Kidney capillary endothelial cell (primary cell): Measurements from ENCODE around the gene RXYLT1.
"Not testable (repeated sequence)": the region's sequence is repeated elsewhere in the genome, so short reads cannot be mapped to it uniquely, and the experiment has no call there.

ENCODE experiments used
- DNase-seq: peaks from one replicate; pipeline ENCODE4 v3.0.0-alpha.2; 2018; ENCODE audit warnings: low spot score

RXYLT1 gene, protein sequence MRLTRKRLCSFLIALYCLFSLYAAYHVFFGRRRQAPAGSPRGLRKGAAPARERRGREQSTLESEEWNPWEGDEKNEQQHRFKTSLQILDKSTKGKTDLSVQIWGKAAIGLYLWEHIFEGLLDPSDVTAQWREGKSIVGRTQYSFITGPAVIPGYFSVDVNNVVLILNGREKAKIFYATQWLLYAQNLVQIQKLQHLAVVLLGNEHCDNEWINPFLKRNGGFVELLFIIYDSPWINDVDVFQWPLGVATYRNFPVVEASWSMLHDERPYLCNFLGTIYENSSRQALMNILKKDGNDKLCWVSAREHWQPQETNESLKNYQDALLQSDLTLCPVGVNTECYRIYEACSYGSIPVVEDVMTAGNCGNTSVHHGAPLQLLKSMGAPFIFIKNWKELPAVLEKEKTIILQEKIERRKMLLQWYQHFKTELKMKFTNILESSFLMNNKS

DNA sequence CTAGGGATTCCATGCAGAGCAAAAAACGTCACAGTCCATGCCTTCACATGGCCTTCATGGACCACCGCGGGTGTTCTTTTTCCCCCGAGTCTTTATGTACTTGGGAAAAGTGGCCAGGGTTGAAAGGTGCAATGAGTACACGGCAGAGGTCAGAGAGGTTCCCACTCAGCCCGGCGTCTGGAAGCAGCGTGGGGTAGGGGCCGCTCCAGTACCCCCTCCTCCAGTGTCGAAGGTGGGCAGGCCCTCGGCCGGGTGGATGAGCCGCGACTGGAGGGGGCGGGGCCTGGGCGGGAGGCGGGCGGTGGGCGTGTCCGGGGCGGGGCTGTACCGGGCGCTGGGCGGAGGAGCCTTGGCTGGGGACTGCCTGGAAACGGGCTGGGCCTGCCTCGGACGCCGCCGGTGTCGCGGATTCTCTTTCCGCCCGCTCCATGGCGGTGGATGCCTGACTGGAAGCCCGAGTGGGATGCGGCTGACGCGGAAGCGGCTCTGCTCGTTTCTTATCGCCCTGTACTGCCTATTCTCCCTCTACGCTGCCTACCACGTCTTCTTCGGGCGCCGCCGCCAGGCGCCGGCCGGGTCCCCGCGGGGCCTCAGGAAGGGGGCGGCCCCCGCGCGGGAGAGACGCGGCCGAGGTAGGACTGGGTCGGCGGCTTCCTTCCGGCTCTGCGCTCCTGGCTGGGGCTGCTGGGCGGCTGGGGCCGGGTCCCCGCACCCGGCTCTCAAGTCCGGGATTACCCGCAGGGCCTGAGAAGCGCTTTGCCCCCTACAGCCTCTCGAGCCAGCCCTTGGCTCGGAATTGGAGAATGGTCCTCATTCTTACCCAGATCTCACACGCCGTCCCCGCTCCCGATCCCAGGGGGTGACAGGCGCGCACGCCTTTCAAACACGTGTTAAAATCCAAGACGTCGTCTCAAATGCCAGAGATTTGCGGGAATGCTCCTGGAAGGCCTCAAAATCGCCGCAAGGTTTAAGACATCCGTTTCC, at the start of gene RXYLT1:
TSS of gene RXYLT1 (plus strand) at position 412 of the 984 bp plus-strand sequence. CDS start at position 464, 52 bp downstream.
- peak; percentile 69 for DNase-seq

DNA sequence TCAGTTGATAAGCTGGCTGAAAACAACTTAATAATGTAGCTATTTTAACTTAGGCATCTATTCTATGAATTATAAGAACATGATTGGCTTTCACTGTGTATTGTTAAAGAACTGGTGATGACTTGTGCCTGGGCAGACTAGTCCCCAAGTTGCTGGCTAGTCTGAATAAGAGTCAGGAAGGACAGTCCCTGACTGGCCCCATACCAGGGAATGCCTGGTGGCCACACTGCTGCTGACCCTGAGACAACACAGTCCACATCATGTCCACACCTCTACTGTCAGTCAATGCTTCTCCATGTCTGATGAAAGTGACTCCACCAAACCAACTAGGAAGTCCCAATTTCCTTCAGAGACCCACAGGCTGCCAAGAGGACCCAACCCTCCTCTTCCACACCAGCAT, 46.9 kb upstream of the RXYLT1 start:
- not testable (repeated sequence) for DNase-seq

DNA sequence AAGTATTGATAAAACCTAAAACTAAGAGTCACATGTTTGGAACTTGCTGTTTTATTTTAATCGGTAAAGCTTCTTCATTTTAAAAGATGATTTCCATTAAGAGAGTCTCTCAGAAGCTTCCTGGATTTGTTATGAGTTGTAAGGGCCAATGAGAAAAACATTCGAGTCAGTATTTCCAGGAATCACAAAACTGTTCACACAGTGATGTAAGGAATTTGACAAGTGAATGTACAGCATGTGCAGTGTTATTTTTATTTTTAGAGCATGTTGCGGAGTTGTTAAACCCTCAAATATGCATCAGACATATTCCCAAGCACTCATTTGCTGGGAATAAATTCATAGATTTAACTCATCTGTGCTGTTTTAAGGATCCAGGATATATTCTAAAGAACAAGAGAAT, 46.1 kb upstream of the RXYLT1 start:
- DNase-seq = not testable (repeated sequence)

DNA sequence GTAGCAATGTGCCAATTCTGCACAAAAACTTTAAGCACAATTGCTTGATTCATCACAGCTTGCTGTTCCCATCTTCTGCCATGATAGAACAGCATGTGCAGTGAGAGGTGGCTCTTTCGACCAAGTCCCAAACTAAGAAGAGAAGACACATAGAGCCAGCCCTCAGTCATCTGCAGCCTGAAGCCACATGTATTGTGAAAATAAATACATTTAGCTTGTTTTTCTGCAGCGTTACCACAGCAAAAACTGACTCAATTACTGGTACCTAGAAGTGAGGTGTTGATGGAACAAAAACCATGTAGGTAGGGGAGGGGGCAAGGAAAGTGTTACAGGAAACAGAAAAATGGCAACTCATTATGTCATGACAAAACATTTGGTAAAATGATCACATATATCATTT, 39.2 kb upstream of the RXYLT1 start:
- DNase-seq = not testable (repeated sequence)

DNA sequence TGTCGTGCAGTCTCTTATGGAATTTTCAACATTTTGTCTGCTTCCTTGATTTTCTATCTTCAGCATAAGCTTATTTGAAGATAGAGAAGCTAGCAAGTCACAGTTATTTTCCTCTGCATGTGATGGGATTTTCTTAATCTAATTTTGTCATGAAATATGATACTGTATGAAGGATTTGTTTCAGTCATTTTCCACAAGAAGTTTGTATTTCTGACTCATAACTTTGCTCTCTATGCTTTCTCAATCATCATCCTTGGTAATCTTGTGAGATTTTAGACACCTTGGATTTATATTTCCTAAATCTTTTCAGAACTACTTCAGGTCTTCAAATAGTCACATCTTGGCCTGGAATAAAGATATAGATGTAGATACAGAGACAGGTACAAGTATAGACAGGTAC, 38.3 kb upstream of the RXYLT1 start:
- DNase-seq = not testable (repeated sequence)

DNA sequence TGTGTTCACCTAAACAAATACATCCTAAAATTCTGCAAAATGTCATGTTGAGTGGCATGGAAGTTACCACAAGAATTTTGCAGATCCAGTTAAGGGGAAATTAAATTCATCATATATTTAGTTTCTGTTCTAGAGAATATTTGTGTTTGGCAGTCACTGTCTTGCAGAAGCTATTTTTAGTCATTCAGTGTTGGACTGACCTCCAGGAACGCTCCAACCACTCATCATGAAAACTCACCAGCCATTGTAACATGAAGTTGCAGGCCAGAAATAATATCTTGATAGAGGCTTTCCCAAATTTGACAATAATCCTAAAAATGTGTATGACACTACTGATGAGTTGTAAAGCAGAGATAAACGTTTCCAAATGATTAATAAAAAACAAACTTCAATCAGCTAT, 35.6 kb upstream of the RXYLT1 start:
- not testable (repeated sequence) for DNase-seq

DNA sequence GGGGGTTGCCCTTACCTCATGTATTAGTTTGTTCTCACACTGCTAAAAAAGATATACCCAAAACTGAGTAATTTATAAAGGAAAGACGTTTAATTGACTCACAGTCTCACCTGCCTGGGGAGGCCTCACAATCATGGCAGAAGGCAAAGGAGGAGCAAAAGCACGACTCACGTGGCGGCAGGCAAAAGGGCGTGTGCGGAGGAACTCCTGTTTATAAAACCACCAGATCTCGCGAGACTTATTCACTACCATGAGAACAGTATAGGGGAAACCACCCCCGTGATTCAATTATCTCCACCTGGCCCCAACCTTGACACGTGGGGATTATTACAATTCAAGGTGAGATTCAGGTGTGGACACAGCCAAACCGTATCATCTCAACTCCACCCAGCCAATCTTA, 33.2 kb upstream of the RXYLT1 start:
- DNase-seq = not testable (repeated sequence)

DNA sequence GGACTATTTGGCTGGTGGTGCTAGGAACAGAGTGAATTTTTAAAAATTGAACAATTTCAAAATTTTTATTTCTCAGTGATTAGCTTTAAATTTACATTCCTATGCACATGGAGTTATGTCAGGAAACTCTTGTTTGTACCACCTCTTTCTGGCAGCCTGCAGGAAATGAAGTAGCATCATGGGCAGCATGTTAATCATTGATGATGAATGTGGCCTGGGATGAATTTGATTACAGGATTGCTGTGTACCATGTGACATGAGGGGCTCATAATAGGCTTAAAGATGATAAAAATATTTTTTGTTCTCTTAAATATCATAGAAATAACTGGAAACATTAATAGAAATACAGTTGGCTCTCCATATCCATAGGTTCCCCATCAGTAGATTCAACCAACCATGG, 32.6 kb upstream of the RXYLT1 start:
- DNase-seq = not testable (repeated sequence)

DNA sequence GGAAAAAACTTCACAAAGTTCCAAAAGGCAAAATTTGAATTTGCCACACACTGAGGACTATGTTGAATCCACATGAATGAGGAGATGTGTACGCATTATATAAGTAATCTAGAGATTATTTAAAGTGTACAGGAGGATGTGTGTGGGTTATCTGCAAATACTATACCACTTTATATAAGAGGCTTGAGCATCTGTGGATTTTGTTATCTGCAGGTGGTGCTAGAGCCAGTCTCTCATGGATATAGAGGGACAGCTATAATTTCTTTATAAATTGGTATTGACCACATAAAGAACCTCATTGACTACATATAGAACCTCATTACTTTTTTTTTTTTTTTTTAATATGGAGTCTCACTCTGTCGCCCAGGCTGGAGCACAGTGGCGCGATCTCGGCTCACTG, 32.2 kb upstream of the RXYLT1 start:
- no peak for DNase-seq

DNA sequence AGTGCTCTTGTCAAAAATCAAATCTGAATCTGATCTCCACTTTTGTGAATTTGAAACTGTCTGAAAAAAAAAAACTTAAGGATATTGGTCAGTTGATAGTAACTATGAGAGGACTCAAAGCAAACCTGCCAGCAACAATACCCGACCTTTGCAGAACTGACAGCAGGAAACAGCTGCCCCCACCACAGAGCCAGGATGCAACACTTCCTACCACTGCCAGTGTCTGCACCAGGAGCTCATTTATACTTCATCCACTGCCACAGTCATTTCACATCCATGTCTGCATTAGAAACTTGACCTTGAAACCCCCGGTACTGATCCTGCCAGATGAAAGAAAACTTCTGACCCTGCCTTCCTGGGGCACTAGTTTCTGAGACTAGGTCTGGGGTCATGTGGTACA, 27.4 kb upstream of the RXYLT1 start:
- DNase-seq = no peak

DNA sequence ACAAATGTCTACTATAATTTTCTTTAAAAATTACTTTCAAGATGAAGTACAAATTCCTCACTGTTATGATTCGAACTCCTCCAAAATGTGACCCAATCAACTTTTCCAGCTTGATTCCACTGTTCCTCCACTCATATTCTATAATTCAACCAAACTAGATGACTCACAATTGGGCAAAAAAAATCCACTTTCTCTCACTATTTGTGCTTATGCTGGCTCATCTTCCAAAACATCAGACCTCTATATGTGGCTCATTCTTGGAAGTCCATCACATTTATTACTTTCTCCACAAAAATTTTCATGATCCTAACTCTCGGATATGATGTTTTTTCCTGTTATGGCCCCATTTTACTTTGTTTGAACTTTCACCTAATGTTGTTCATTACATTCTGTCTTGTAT, 26.9 kb upstream of the RXYLT1 start:
- no peak for DNase-seq

DNA sequence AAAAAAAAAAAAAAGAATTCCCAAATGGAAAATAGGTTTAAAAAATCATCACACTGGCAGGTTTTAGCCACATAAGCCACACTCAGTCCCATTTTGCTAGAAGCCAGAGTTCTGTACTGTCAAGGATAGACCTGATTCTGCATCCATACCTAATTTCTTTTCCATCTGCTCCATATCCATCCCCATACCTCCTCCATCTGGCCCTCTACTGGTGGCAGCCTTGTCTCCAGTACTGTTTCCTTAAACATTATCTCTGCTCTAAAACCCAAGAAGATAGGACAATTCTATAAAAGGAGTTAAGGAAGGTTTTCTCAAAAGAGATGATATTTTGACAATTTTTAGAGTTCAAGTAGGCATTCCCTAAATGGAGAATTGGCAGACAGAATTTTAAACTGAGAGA, 26.0 kb upstream of the RXYLT1 start:
- no peak for DNase-seq

DNA sequence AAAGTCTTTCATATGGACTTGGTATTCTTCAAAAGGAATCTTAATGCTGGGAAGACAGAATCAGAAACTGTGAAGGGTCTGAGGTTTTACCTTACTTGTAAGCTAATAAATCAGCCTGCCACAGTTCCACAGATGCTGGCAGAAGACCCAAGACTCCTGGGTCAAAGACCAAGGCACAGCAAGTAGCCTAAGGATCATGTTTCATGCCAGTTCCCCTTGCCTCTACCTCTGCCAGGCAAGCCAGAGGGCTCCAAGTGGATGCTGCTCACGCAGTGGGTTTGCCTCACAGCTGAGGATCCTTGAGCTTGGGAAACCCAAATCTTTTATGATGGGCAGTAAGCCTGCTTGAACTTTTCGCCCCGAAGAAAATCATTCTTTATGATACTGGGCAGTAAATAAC, 15.2 kb upstream of the RXYLT1 start:
- no peak for DNase-seq

DNA sequence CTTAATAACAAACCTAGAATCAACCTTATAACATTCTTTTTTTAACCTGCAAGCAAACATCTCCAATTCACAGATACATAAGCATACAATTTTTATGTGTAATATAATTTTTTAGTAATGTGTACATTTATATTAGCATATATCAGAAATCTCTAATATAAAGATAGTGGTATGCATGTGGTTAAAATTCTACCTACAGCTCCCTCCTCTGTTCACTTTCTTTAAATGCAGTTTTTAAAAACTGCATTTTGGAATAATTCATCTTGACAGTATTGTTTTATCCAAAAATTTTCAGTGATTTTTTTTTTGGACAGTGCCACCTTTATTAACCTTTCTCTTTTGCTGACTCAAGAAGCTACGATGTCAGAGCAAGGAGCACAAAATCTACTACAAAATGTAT, 13.2 kb upstream of the RXYLT1 start:
- DNase-seq = no peak

DNA sequence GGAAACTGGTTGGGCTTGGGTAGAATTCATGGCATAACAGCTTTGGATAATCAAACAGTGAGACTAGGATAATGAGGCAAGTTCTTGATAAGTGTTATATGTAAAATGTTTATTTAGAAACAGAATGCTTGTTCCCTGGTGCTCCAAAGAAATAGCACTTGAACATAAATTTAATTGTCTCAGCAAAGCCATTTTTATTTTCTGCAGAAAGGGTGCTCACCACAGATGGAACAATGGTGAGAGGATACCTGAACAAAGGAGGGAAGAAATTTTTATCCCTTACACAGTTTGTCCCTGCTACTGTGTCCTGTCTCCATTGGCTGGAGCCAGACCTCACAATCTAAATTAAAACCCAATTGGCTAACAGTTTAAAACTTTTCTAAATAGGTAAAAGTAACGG, 9.3 kb upstream of the RXYLT1 start:
- DNase-seq = no peak

DNA sequence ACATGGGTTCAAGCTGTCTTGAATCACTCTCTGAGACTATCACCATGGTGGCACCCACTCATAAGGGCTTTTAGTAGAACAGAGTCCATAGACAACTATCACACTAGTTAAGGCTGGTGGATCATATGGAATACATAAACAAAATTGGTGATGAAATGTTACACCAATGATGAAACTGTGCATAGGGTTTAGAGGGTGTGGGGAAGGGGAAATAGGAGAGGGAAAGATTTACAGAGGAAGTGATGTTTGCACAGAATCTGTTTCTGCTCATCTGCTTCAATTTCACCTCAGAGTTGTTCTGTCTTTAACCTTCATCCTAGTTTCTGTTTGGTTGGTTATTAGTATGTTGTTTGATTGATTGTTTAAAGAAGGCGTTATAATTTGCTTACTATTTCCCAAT, 2.4 kb upstream of the RXYLT1 start:
- DNase-seq = no peak

DNA sequence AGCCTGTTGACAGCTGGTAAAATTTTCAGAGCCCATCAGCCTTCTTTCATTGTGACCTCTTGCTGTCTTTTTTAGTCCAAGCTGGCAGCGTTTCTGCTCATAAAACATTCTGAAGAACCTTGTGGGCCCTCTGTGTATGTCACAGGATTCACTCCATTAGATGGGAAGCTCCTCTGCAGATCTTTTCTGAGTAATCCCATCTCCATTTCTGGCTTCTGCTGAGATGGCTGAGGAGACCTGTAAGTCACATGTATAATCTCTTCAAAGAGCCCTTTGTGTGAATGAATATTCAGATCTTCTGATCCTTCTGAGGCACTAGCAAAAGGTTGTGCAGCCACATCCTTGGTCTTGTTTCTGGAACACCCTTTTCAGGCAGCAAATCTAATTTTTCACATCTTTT, 2.8 kb downstream of the RXYLT1 start:
- no peak for DNase-seq

DNA sequence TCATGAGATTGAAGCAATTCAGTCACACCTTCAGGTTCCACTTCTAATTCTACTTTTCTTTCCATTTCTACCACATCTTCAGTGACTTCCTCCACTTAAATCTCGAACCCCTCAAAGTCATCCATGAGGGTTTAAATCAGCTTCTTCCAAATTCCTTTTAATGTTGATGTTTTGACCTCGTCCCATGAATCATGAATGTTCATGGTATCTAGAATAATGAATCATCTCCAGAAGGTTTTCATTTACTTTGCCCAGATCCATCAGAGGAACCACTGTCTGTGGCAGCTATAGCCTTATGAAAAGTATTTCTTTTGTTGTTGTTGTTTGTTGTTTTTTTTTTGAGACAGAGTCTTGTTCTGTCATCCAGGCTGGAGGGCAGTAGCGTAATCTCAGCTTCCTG, 7.6 kb downstream of the RXYLT1 start:
- DNase-seq = no peak

DNA sequence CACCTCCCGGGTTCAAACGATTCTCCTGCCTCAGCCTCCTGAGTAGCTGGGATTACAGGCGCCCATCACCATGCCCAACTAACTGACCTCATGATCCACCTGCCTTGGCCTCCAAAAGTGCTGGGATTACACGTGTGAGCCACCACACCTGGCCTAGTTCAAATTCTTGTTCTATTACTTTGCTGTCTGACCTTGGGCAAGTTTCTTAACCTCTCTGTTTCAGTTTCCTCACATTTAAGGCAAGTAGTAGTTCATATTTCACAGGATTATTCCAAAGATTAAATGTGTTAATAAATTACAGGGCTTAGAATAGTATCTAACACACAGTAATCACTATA, 10.9 kb downstream of the RXYLT1 start:
- DNase-seq = no peak

DNA sequence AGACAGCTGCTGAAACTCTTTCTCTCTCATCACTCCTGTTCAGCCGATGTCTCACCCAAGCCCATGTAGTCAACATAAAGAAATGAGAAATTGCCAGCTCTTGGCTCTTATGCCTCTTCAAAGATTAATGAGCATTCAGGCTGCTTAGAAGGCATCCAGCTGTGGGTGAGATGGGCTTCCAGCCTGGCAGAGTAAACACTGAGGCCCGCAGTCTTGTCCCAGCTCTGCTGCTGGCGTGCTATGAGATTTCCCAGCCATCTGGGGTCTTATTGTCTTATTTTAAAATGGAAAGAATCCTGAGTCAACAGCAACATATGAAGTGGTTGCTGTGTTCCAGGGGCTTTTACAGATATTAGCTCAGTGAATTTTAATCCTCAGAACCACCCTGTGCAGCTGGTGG, 12.6 kb downstream of the RXYLT1 start:
- DNase-seq = no peak

DNA sequence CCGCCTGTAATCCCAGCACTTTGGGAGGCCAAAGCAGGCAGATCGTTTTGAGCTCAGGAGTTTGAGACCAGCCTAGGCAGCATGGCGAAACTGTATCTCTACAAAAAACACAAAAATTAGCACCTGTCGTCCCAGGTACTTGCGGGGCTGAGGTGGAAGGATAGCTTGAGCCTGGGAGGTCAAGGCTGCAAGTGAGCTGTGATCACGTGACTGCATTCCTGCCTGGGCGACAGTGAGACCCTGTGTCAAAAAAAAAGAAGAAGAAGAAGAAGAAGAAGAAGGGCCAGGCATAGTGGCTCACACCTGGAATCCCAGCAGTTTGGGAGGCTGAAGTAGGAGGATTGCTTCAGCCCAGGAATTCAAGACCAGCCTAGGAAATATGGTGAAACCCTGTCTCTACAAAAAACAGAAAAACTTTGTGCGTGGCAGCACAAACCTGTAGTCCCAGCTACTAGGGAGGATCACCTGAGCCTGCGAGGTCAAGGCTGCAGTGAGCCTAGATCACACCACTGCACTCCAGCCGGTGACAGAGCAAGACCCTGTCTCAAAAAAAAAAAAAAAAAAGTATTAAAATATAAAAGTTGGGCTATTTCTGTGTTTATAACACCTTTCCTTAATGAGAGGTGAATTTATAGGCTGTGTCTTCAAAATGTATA, 15.5 kb downstream of the RXYLT1 start:
- DNase-seq = no peak

DNA sequence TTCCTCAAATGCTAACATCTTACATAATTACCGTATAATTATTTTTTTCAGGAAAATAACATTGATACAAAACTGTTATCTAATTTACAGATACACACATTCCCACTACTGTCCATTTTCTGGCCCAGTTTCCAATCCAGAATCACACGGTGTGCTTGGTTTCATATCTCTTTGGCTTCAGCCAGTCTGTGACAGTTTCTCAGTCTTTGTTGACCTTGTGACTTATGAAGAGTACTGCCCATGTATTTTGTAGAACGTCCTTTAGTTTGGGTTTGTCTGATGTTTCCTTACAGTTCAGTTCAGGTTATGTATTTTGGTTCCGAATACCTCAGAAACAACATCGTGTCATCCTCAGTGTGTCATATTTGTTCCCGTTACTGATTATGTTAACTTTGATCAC, 16.2 kb downstream of the RXYLT1 start:
- DNase-seq = no peak
